Left renal pelvis (tissue), 4 donors: ENCODE results near the gene ABCA9. TPM values are rescaled to one million over a fixed set of nuclear protein-coding genes. Genes with fewer than 3 reads are reported as not detected.

Experiments
- polyA plus RNA-seq, 4 donors: library from polyadenylated mRNA; unstranded; fragments of 120-200 nt; gene quantifications; one replicate each; pipeline ENCODE4 v1.2.1, GENCODE V29; 2013; ENCODE audit not compliant: insufficient read length in 4 of 4

The ABCA9 gene
- polyA plus RNA-seq, 4 donors = 1.8 to 9.4 (median 3.8) TPM

Other genes with a start within 250 kb of the ABCA9 start
- 1 to 10 TPM; 1.2 to 8.8 (median 3.1) TPM for gene ABCA8, start 105.5 kb downstream of the ABCA9 start, polyA plus RNA-seq
- 1 to 10 TPM; 2.7 to 4.9 (median 4.7) TPM for gene ABCA6, start 81.0 kb upstream of the ABCA9 start, polyA plus RNA-seq
- gene ABCA10, start 167.9 kb upstream of the ABCA9 start, polyA plus RNA-seq = 1 to 10 TPM; 1.2 to 5.2 (median 2.5) TPM